ENCODE data around the gene CAVIN2.

The CAVIN2 gene

DNA sequence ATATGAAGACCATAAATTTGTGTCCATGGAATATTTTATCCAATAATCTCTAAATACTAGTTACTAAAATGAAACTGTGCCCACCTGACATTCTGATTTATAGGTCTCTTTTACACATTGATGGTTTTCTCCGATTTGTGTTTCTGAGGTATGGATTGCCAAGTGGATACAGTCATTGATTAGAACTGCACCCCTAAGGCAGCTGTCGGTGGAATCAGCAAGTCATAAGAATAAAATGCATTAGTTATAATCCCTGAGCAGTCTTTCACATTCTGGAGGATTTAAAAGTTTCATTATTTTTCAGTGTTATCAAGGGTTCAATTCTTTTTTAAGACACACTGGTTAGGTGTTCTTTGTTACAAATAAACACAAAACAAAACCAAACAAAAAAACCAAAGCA, 6.0 kb downstream of the CAVIN2 start:
- DNase-seq (no peak), ATAC-seq (replicated peaks) (no peak)
- Mint-ChIP-seq H3K27ac (no peak overlapping the region), H3K36me3 (ENCODE audit: insufficient read depth) (no peaks in the 10 kb centered on the region), H3K27me3 (peaks cover 51 to 53% of the 10 kb centered on the region in 2 donors), H3K4me3 (no peak overlapping the region), H3K4me1 (ENCODE audit: low read depth in 2 of 2) (no peaks in the 10 kb centered on the region), H3K9me3 (no peaks in the 10 kb centered on the region)

DNA sequence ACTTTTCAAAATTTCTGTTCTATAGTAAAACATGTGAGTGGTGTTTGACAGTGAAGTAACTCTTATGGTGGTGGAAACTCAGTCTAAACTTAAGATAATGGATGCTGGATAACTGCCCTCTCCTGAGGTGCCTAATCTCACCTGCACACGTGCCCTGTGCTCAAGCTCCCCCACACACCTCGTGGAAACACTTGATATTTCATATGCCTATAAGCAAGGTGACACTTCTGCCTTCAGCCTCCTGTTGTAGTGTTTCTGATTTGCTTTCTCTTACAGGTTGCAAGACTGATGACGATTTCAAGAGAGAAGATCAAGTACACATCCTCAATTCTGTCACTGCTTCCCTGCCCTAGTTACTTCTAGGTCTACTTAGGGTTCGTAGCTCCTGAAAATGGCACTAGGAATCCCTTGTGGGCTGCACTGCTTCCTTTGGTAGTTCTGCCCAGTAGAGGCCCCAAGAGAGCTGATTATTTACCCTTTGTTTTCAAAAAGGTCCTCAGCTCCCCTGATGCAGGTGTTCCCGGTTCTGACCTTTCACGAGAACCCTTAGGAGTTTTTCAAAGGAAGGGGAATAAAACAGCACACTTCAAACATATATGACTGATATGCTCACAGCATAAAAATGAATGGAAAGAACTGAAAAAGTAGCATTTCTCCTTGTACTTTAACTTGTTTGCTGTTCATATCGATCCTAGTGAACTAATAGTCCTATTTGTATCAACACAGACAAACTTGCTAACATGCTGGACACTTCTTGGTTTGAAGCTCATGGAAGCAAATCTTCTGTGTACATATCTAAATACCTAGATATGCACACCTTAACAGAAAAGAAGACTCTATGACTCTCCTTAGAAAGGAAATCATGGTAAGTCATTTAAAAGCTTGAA, 6.7 kb downstream of the CAVIN2 start:
- no peaks in the 10 kb centered on the region for H3K9me3 Mint-ChIP-seq
- DNase-seq = no peak

DNA sequence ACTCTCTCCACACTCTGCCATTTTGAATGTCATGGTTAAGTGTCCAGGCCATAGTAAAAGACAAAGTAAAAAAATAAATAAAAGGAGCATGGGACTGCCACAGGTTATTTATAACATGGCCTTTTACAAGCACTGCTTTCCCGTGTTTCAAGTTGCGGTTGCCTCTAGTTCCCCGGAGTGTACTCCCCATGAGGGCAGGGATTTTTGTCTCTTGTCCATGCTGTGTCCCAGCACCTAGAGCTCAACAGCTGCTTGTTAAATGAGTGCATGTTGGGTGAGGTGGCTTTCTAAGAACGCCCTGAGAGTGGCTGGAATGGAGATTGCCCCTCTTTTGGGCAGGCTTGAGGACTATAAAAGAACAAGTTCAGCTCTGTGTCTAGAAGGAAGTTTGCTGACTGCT, 8.4 kb downstream of the CAVIN2 start:
- Mint-ChIP-seq H3K4me3 (no peak overlapping the region), H3K27me3 (peaks cover 37 to 45% of the 10 kb centered on the region in 2 donors), H3K36me3 (ENCODE audit: insufficient read depth) (no peaks in the 10 kb centered on the region), H3K9me3 (no peaks in the 10 kb centered on the region), H3K4me1 (ENCODE audit: low read depth in 2 of 2) (no peaks in the 10 kb centered on the region), H3K27ac (no peak overlapping the region)
- DNase-seq (no peak), ATAC-seq (replicated peaks) (no peak)

More for the DNA sequence above, 6.7 kb downstream of the CAVIN2 start:
- no peak overlapping the region for H3K4me3 Mint-ChIP-seq
- ATAC-seq (replicated peaks) = no peak
- H3K4me1 Mint-ChIP-seq (ENCODE audit: low read depth in 2 of 2) = no peaks in the 10 kb centered on the region
- H3K27me3 Mint-ChIP-seq = peaks cover 47 to 48% of the 10 kb centered on the region in 2 donors
- no peak overlapping the region for H3K27ac Mint-ChIP-seq
- H3K36me3 Mint-ChIP-seq (ENCODE audit: insufficient read depth) = no peaks in the 10 kb centered on the region

DNA sequence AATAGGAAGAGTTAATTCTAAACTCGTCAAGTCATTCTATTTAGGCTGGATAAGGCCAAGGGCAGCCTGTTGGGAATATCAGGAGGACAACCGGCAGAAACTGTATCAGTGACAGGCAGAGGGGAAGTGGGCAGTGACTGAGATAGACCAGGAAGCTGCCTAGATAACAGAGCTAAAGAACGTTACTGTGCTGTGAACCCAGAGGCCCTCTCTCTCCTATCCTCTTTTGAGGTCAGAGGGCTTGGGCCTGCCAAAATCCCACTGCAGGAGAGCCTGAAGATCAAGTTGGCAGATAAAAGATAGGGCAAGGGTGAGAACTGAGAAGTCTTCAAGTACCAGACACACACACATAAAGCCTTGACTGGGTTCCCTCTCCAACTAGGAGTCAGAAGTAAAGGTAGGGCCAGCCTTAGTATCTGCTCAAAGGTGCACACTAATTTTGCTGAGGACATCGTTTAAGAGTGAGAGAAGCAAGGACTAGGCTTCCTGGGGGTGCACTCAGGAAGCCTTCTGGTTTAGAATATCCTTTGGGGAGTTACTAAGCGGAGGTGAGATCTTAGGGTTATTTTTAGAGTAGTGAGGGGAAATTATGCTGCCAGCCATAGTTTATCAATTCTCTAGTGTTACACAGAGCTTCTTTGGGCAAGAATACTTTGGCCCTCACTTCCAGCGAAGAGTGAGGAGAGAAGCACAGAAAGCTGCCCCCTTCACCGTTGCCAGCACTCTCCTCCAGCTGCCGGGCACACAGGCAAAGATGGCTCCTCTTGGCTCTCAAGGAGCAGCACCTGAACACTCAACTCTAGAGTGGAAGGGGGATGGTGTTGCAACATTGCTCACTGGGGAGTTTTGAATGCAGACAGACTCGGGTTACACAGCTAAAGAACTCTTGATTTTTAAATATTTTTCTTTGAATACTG, 9.8 kb downstream of the CAVIN2 start:
- Mint-ChIP-seq H3K27me3 (peaks cover 23 to 45% of the 10 kb centered on the region in 2 donors), H3K36me3 (ENCODE audit: insufficient read depth) (no peaks in the 10 kb centered on the region), H3K4me3 (no peak overlapping the region), H3K27ac (no peak overlapping the region), H3K4me1 (ENCODE audit: low read depth in 2 of 2) (no peaks in the 10 kb centered on the region), H3K9me3 (no peaks in the 10 kb centered on the region)
- DNase-seq = no peak
- ATAC-seq (replicated peaks) = no peak

DNA sequence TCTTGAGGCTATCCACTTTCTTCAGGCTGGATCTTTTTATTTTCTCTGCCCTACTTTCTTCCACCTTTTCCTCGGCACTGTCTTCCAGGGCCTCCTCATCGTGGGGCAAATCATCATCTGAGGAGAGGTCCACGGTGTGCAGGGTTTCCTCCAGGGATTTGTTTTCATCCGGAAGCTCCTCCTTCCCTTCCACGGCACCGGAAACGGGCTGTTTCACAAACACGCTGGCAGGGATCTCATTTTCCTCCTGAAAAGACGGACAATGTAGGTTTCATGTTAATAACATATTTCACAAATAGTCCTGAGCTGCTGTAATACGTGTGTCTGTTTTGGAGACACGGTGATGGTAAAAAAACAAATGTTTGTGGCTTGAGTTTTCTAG, 10.4 kb downstream of the CAVIN2 start:
- Mint-ChIP-seq H3K4me3 (no peak overlapping the region), H3K4me1 (ENCODE audit: low read depth in 2 of 2) (no peaks in the 10 kb centered on the region), H3K9me3 (no peaks in the 10 kb centered on the region), H3K27me3 (peaks cover 19 to 50% of the 10 kb centered on the region in 2 donors), H3K27ac (no peak overlapping the region), H3K36me3 (ENCODE audit: insufficient read depth) (no peaks in the 10 kb centered on the region)
- ATAC-seq (replicated peaks) = no peak
- DNase-seq = no peak

DNA sequence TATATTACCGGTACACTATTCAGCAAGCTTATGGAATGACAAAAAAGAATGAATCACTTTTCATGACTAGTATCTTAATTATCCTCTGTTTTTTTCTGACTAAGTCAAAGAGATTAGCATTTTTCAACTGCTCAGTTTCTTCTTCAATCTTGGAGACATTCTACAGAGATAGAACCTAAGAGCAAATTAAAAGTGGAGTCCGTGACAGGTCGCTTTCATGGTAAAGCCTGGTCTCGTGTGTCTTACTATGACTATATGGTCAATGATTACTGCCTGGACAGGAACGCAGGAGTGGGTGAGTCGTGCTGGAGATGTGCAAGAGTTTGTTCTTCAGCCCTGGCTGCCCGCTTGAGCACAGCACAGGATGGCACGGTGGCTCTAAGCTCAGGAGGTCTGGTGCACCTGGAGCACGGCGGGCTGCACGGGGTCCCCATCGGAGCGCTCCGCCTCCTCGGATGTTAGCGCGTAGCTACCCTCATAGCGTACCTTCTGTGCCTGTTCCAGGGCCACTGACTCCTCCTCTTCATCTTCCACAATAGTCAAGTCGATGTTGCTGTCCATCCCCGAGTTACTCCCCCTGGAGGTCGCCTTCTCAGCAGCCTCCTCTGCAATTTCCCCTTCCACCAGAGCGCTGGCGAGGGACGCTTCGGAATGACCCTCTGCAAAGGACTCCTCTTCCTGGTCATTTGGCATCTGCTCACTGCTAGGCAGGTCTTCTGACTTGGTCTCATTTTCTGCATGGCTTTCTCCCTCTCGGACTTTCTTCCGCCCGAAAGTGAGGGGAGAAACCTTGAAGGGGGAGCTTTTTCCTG, 11.1 kb downstream of the CAVIN2 start:
- H3K4me1 Mint-ChIP-seq (ENCODE audit: low read depth in 2 of 2) = no peaks in the 10 kb centered on the region
- DNase-seq (no peak), ATAC-seq (replicated peaks) (no peak)
- peaks cover 20 to 54% of the 10 kb centered on the region in 2 donors for H3K27me3 Mint-ChIP-seq
- no peak overlapping the region for H3K27ac Mint-ChIP-seq
- H3K9me3 Mint-ChIP-seq = no peaks in the 10 kb centered on the region
- H3K36me3 Mint-ChIP-seq (ENCODE audit: insufficient read depth) = no peaks in the 10 kb centered on the region
- no peak overlapping the region for H3K4me3 Mint-ChIP-seq

DNA sequence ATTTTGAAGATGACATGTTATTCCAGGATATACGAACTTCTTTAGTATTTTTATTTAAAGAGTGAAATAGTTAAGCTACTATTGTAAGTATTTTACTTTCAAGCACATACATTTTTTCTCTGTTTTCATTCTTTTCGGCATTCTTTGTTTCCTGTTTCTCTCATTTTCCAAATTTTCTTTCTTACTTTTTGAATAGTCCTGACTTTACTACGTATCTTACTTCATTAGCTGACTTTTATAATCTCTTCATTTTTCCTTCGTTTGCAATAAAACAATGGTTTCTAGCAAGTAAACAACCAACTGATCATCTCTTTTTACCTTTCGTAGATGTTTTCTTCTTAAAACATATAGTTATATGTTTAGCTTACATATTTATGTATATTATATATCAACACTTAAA, 11.8 kb downstream of the CAVIN2 start:
- DNase-seq = no peak
- Mint-ChIP-seq H3K4me1 (ENCODE audit: low read depth in 2 of 2) (no peaks in the 10 kb centered on the region), H3K36me3 (ENCODE audit: insufficient read depth) (no peaks in the 10 kb centered on the region), H3K27ac (no peak overlapping the region), H3K27me3 (peaks cover 26 to 59% of the 10 kb centered on the region in 2 donors), H3K4me3 (no peak overlapping the region), H3K9me3 (no peaks in the 10 kb centered on the region)
- no peak for ATAC-seq (replicated peaks)

DNA sequence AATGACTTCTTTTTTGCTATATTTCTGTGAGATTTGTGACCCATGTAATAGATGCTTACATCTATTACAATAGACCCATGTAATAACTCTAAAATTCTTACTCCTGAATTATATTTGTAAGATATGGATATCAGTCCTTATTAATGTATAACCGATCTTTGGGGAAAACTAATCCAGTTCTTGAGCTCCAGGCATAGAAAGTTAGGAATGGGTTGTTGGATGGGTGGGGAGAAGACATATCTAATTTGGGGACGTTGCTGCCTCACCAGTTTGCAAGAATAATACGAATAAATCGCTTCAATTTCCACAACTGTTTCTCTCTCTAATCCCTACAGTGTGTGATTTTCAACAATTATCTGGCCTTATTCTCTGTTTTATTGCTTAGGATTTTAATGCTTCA, 13.5 kb downstream of the CAVIN2 start:
- Mint-ChIP-seq H3K4me3 (no peak overlapping the region), H3K27me3 (peaks cover 27 to 52% of the 10 kb centered on the region in 2 donors), H3K4me1 (ENCODE audit: low read depth in 2 of 2) (no peaks in the 10 kb centered on the region), H3K36me3 (ENCODE audit: insufficient read depth) (no peaks in the 10 kb centered on the region), H3K27ac (no peak overlapping the region), H3K9me3 (no peaks in the 10 kb centered on the region)
- no peak for ATAC-seq (replicated peaks)
- no peak for DNase-seq

DNA sequence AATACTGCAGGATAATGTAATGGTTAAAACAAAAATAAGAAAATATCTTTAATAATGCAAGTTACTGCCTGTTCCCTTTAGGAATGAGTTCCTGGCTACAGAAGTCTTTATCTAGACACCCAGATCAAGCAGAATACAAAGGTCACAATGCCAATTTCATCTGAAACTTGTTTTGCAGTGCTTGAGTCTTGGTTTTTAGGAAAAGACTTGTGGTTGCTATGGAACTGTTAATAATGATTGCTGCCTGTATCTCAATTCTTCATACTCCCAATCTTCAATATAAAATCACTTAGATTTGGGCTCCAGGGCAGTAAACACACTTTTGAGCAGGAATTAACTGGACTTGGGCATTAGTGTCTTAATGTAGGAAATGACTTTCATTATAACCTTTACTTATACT, 14.2 kb downstream of the CAVIN2 start:
- Mint-ChIP-seq H3K9me3 (no peaks in the 10 kb centered on the region), H3K27ac (no peak overlapping the region), H3K4me1 (ENCODE audit: low read depth in 2 of 2) (no peaks in the 10 kb centered on the region), H3K36me3 (ENCODE audit: insufficient read depth) (no peaks in the 10 kb centered on the region), H3K27me3 (peaks cover 28 to 52% of the 10 kb centered on the region in 2 donors), H3K4me3 (no peak overlapping the region)
- ATAC-seq (replicated peaks) = no peak
- DNase-seq = no peak

DNA sequence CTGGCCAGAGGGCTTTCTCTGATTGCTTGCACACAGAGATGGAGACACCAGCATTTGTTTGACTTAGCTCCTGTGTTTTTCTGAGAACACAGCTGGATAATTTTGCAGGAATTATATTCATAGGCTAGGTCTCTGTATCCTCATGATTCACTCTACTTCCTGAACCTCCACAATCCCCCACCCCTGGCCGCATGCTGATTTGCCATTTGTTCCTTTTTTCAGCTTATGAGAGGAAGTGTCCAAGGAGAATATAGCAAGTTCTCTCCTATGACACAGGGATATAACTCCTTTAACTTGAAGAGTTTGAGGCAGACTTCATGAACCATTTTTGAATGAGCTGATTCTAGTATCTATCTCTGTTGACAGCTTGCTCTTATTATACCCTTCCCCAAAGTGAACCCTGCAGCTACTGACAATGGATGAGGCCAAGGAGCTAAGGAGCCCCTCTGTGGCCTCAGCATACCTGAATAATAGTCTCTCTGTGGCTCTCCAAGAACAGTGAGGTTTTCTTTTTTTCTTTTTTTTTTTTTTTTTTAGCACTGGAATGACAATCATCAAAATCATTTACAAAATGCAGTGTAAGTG, 15.4 kb downstream of the CAVIN2 start:
- no peak overlapping the region for H3K27ac Mint-ChIP-seq
- no peak for ATAC-seq (replicated peaks)
- no peaks in the 10 kb centered on the region for H3K4me1 Mint-ChIP-seq (ENCODE audit: low read depth in 2 of 2)
- peaks cover 31 to 51% of the 10 kb centered on the region in 2 donors for H3K27me3 Mint-ChIP-seq
- no peak overlapping the region for H3K4me3 Mint-ChIP-seq
- H3K9me3 Mint-ChIP-seq = no peaks in the 10 kb centered on the region
- H3K36me3 Mint-ChIP-seq (ENCODE audit: insufficient read depth) = no peaks in the 10 kb centered on the region
- DNase-seq = no peak

DNA sequence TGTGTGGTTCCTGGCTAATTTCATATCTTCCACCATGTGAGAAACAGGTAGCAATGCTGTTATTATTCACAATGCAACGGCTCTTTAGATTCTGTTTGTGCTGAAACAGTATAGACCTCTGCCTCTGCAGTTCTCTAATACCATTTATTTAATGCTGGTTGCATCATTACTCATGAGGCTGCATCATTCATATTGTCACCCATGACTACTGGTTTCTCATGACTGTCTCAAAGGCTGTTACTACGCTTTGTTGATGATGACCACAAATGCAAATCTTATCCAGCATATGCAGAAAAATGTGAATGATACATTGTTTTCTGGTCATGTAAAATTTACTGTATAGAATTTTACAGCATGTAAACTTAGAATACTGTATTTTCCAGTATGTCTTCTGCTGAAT, 22.5 kb downstream of the CAVIN2 start:
- Mint-ChIP-seq H3K27ac (no peak overlapping the region), H3K27me3 (peaks cover 33 to 53% of the 10 kb centered on the region in 2 donors), H3K36me3 (ENCODE audit: insufficient read depth) (no peaks in the 10 kb centered on the region), H3K9me3 (no peaks in the 10 kb centered on the region), H3K4me1 (ENCODE audit: low read depth in 2 of 2) (peaks cover 0 to 4% of the 10 kb centered on the region in 2 donors), H3K4me3 (no peak overlapping the region)
- DNase-seq (no peak), ATAC-seq (replicated peaks) (no peak)

DNA sequence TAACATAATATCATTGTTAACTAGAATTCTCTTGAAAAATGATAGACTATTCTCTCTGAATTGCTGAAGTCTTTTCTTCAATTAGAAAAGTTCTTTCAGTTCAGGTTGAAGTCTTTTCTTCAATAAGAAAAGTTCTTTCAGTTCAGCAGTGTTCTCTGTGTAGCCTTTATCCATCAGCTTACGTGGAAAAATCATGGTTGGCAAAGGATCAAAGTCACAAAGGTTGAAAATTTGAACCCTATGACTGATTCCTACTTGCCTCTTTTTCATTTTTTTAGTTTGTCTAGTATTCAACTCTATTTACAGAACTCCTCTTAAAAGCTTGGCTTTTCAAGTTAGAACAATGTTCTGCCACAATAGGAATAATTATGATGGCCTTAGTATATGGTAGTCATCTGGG, 25.8 kb downstream of the CAVIN2 start:
- Mint-ChIP-seq H3K36me3 (ENCODE audit: insufficient read depth) (no peaks in the 10 kb centered on the region), H3K4me3 (no peak overlapping the region), H3K9me3 (no peaks in the 10 kb centered on the region), H3K27me3 (peaks cover 48 to 71% of the 10 kb centered on the region in 2 donors), H3K4me1 (ENCODE audit: low read depth in 2 of 2) (peaks cover 0 to 4% of the 10 kb centered on the region in 2 donors), H3K27ac (no peak overlapping the region)
- DNase-seq = no peak
- ATAC-seq (replicated peaks) = no peak
